HG02970 (cell line): ENCODE results near the gene KEL.

Experiments used
- ATAC-seq: cut with Tn5 transposase; IDR thresholded peaks from one replicate; pipeline ENCODE4 v1.9.1; 2021; ENCODE audit warnings: mild to moderate bottlenecking, moderate library complexity, moderate number of reproducible peaks; ENCODE audit not compliant: unreplicated experiment, low FRiP score

Gene KEL

GRCh38 chr7:142904128-142904527, 58.0 kb downstream of the KEL start:
- no peak for ATAC-seq

DNA sequence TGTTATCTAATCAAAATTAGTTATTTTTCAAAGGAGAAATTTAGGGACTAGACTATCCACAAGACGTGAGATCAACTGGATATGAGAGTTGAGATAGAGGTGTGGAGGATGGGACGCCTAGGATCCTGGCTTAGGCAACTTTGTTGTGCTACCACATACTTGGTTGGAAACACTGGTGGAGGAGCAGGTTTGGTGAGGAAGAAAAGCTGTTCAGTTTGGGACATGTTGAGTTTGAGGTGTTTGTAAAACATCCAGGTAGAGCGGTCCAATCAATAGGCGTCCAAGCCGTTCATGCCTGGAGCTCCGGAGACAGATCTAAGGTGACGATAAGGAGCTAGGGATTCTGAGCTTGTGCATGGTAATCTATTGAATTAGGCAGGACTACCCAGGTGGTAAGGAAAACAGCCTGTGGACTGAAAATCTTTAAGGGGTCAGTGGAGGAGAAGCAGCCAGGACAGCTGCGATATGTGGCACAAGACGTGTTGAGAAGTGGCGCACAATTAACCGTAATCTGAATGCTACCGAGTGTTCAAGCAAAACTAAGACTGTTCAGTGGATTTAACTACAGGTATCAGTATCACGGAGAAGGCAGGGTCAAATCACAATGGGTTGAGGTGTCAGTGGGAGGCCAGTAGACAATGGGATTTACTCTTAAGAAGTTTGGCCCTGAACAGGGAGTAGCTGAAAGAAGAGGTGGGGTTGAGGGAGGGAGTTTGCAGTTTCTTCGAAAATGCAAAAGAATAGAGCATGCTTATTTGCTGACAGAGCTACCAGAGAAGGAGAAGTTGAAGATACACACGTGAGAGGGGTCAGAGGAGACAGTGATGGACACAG, 60.5 kb downstream of the KEL start:
- ATAC-seq: no peak

DNA sequence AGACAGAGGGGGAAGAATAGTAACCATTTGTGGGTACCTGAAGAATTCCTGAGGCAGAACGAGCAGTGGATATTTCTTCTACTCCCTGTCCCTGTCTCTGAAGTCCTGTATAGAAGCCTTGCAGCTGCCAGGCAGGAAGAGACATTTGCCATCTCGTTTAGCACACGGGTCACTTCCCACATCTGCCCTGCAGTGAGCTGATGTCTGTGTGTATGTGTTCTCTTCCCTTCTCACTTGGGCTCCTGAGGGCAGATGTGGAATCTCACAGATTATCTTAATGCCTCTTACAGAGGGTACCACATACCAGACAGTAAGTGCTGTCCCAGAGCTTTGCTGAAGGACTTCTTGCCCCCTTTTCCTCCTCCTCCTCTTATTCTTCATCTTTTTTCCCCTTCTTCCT, 62.5 kb downstream of the KEL start:
- ATAC-seq: no peak

DNA sequence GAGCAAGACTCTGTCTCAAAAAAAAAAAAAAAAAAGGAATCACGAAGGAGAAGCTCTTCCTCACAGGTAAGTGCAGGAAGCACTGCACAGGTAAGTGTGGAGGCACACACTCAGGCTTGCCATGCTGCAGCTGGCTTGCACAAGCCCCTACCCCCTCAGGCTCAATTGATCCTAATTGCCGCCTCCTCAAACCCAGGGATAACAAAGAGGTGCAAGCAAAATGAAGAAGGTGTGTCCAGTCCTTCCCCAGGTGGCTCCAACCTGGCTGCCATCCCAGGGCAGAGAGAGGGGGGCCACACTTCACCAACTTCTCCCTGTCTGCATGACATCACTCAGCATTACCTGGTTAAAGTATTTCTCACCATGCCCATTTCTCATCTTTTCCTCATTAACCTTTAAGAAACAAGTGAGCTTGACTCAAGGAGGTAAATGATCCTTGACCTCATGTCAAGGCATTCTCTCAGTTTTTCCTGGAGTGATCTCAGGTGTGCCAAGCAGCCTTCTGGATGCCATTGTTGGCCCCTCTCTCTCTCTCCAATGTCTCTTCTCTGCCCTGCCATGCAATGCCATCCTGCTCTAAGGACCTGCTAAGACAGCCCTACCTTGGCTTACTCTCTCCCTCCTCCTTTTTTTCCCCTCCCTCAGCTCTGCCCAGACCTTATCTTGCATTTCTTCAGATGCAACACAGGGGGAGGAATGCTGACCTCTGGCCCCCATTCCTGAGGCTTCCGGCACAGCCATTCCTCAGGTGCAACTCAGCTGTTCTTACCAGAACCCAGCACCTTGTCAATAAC, 63.6 kb downstream of the KEL start:
- no peak for ATAC-seq

DNA sequence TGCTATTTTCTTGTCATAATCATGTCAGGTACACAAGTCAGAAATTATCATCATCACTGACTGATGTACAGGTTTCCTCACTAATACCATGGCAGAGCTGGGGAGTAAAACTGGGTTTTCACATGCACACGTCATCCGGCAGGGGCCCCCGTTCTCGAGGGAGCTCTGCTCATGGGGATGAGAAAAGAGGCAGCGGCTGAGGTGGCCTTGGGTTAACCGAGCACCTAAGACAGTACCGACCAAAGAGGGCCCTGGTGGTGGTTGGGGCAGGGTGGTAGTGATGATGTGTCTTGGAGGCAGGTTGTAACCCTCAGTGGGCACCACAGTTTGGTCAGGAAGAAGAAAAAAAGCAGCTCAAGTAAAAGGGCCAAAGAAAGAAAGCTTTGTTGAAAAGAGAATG, 64.5 kb downstream of the KEL start:
- no peak for ATAC-seq

DNA sequence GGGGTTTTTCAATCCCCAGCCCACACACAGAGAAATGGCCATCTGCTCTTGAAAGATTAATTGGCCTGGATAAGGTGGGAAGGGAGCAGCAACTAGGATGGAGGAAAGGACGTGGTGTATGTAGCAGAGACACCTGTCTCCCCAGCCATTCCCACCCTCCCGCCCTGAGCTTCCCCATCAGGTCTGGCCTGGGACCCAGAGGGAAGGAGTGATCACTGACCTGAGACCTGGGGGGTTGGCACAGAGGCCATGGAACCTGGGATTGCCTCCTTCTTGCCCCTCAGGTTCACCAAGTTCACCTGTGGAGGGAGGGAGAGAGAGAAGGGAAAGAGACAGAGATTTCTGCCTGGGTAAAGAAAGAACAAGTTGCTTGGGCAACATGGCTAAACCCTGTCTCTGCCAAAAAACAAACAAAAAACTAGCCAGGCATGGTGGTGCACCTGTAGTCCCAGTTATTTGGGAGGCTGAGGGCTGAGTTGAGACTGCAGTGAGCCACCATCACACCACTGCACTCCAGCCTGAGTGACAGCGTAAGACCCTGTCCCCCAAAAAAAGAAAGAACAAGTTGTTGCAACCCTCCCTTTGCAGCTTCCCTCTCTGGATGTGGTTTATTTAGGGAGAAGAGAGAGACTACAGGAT, 65.3 kb downstream of the KEL start:
- no peak for ATAC-seq

DNA sequence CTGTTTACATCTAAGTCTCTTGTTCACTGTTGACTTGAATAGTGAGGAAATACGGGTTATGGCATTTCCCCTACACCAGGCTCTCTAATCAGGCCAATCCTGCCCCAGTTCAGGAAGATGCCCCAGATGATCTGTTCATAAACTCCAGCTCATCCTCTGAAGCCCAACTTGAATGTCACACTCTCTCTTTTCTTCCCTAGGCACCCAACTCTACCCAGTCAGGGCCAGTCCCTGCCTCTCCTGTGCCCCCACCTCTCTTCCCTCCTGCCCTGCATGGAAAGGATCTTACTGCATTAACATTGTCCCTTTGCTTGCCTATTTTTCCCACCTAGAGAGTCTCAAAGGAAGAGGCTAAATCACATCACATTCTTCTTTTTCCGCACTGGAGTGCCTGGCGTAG, 66.0 kb downstream of the KEL start:
- no peak for ATAC-seq

DNA sequence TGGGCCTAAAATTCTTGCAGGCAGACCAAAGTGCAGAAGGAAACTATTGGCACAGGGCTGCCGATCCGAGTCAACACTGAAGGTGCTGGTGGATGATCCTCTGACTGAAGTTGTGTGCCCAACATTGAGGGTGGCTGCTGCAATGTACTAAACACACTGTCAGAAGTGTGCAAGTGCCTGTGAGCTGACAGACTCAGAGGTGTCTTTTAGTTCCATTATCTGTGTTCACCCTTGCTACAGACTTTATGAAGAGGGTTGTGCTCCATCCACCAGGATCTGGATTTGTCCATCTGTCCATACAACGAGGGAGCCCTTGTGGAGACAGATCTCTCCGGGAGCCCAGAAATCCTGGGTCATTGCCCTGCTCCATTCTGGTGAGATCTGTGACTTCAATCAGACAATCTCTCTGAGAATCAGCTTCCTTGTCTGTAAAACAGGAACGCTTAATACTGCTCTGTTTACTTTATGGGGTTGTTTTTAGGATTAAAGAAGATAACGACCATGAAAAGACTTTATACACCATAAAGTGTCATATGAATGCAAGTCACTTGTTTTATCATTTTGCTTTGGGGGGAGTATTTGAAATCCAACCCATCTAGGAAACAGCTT, 67.1 kb downstream of the KEL start:
- ATAC-seq: no peak

DNA sequence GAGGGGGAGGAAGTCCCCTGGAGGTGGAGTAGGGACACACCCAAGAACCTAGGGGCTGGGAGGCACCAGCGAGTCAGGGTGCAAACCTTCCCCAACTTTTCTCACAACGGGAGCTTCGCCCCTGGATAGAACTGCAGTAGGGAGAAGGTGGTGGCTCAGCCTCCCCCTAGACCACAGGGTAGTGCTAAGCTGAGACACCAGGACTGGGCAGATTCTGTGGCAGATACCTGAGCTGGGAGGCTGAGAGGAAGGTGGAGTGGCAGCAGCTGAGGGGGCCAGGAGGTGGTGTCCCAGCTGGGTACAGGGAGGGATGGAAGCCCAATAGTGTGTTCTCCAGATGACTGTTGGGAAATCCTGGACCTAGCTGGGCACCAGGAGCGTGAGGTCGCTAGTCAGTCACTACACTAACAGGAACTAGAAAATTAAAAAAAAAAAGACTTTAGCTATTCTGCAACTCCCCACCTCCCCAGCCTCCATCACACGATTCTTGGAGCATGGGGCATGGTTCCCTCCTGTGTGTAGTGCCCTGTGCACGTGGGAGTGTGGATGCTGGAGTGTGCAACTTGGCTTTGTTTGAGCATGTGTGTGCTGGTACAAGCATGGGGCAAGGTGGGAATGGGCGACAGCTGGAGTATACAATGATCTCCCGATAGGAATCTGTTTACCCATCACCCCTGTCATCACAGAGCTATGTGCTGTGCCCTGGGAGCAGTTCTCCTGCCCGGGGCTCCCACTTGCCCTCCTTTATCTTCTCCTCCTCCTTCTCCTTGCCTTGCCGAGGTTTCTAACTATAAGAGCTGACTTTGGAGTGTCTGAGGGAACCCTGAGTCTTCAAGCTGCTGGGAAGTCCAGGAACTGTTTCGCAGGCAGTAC, 67.8 kb downstream of the KEL start:
- ATAC-seq: no peak

DNA sequence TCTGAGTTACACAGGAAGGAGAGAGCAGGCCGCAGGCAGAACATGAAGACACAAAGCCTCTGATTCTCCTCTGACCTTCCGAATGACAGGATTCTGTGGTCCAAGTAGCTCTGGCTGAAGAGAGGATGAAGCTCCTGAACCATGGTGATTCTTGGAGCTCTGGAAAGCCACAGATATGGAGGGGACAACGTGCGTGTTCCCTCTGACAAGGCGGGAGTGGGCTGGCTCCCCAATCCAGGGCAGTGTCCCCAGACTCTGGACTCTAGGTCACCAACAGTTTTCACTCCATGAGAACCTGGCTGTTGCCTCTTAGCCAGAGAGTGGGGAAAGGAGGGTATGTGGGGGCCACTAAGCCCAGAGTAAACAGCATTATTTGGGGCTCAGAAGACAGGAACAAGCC, 69.2 kb downstream of the KEL start:
- ATAC-seq: no peak

DNA sequence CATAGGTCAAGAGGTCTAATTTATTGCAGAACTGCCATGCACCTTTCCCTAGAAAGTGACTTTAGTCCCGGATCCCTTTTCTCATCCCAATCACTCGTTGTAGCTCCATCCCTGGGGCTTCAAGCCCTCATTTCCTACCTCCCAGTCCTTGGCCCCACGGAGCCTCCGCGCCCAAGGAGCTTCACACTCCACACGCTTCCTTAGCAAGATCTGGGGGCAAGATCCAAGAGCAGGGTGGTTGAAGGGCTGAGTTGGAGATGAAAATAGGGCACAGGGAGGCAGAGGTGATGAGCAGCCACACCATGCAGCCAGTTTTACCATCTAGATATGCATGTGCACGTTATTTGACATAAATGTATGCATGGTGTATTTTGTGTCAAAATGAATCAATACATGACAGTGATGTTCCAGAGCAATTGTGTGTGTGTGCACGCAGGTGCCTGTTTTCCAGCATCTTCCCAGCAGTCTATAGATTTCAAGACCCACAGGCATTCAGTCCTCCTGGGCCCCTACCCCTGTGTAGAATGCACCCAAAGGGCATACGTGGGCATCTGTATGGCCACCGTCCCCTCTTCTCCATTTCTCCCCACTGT, 70.6 kb downstream of the KEL start:
- ATAC-seq: no peak
